ENCODE data around the gene PROS1. TPM values are rescaled to one million over a fixed set of nuclear protein-coding genes. Genes with fewer than 3 reads are reported as not detected.
"Not testable (repeated sequence)": the region's sequence is repeated elsewhere in the genome, so short reads cannot be mapped to it uniquely, and the experiment has no call there.

The PROS1 gene
- total and polyA plus RNA-seq, 3 donors from 2014 or later = 14.3 to 28.4 (median 17.0) TPM

- 74 to 80% methylated on average over 2 of the region's 2 CpGs for WGBS, 2 donors
- intact Hi-C loops (cut with DNase I; ENCODE audit: low total_unique reads) = no loop called here
- Histone ChIP-seq H3K9me3 (no peaks in the 10 kb centered on the region), H3K4me1 (no peaks in the 10 kb centered on the region), H3K27me3 (no peaks in the 10 kb centered on the region), H3K4me3 (no peak overlapping the region), H3K36me3 (ENCODE audit: low read depth, missing control alignments) (no peaks in the 10 kb centered on the region), H3K27ac (no peak overlapping the region)
- TF ChIP-seq CTCF (IDR thresholded peaks at IDR 0.05) = no peak
- TF ChIP-seq POLR2A (IDR thresholded peaks at IDR 0.05) = no peak
- no peak for DNase-seq
Measured at GRCh38 chr3:93861017-93861416, 112.7 kb downstream of the PROS1 start.

GRCh38 chr3:93855401-93855800, 118.3 kb downstream of the PROS1 start:
- WGBS, 2 donors = 74 to 80% methylated on average over 3 of the region's 3 CpGs
- no peaks in the 10 kb centered on the region for H3K36me3 ChIP-seq (ENCODE audit: low read depth, missing control alignments)

GRCh38 chr3:93852228-93852627, 121.5 kb downstream of the PROS1 start:
- WGBS, 2 donors = 69 to 73% methylated on average over 3 to 7 of the region's 7 CpGs
- H3K36me3 ChIP-seq (ENCODE audit: low read depth, missing control alignments); H3K27ac ChIP-seq; DNase-seq; H3K4me1 ChIP-seq; H3K9me3 ChIP-seq; intact Hi-C loops (cut with DNase I; ENCODE audit: low total_unique reads); H3K27me3 ChIP-seq; H3K4me3 ChIP-seq: not testable (repeated sequence)

More at GRCh38 chr3:93855401-93855800, 118.3 kb downstream of the PROS1 start:
- no peaks in the 10 kb centered on the region for H3K4me1 ChIP-seq
- intact Hi-C loops (cut with DNase I; ENCODE audit: low total_unique reads) = no loop called here
- DNase-seq = no peak
- H3K27me3 ChIP-seq = no peaks in the 10 kb centered on the region
- no peak overlapping the region for H3K4me3 ChIP-seq
- H3K9me3 ChIP-seq = no peaks in the 10 kb centered on the region
- H3K27ac ChIP-seq = no peak overlapping the region
- no peak for TF ChIP-seq CTCF (IDR thresholded peaks at IDR 0.05)
- TF ChIP-seq POLR2A (IDR thresholded peaks at IDR 0.05) = no peak

- no peaks in the 10 kb centered on the region for H3K36me3 ChIP-seq (ENCODE audit: low read depth, missing control alignments)
- H3K27ac ChIP-seq = no peak overlapping the region
- peak; percentile 18 for DNase-seq
- no peaks in the 10 kb centered on the region for H3K27me3 ChIP-seq
- intact Hi-C loops (cut with DNase I; ENCODE audit: low total_unique reads) = no loop called here
- H3K9me3 ChIP-seq = no peaks in the 10 kb centered on the region
- H3K4me1 ChIP-seq = no peaks in the 10 kb centered on the region
- TF ChIP-seq CTCF (IDR thresholded peaks at IDR 0.05) = no peak
- TF ChIP-seq POLR2A (IDR thresholded peaks at IDR 0.05) = no peak
- 45 to 61% methylated on average over 5 of the region's 5 CpGs for WGBS, 2 donors
- H3K4me3 ChIP-seq = no peak overlapping the region
Measured at GRCh38 chr3:93843981-93844380, 129.7 kb downstream of the PROS1 start.

GRCh38 chr3:93839193-93839592, 134.5 kb downstream of the PROS1 start:
- H3K36me3 ChIP-seq (ENCODE audit: low read depth, missing control alignments); intact Hi-C loops (cut with DNase I; ENCODE audit: low total_unique reads); H3K4me3 ChIP-seq; H3K27ac ChIP-seq; H3K27me3 ChIP-seq; DNase-seq; H3K4me1 ChIP-seq; H3K9me3 ChIP-seq: not testable (repeated sequence)
- 43 to 54% methylated on average over 1 of the region's 1 CpG for WGBS, 2 donors

Small RNA genes within 50 kb of the gene (small RNA-seq; reads per million reads assigned to genes)
- gene RF00019 (0 reads per million in 2 donors), gene RNU6-488P (0 reads per million in 2 donors), gene RNU6-511P (0 reads per million in 2 donors)

Other genes with a start within 250 kb of the PROS1 start
- 10 to 100 TPM; 14.9 to 15.4 TPM for gene ARL13B, start 6.3 kb upstream of the PROS1 start, total RNA-seq
- 6.2 TPM for gene ARL13B, start 6.3 kb upstream of the PROS1 start, polyA plus RNA-seq (ENCODE audit: insufficient read depth, low read depth, low replicate concordance)
- not detected for gene STX19, start 54.7 kb upstream of the PROS1 start, total RNA-seq
- 0.29 TPM for gene STX19, start 54.7 kb upstream of the PROS1 start, polyA plus RNA-seq (ENCODE audit: insufficient read depth, low read depth, low replicate concordance)
- gene DHFR2, start 89.0 kb upstream of the PROS1 start, total RNA-seq = 10 to 100 TPM in 1 of 2 donors, 1 to 10 TPM in 1; 9.1 to 10.9 TPM
- 9.3 TPM for gene DHFR2, start 89.0 kb upstream of the PROS1 start, polyA plus RNA-seq (ENCODE audit: insufficient read depth, low read depth, low replicate concordance)
- 10 to 100 TPM; 19.1 to 19.6 TPM for gene NSUN3, start 89.2 kb upstream of the PROS1 start, total RNA-seq
- gene NSUN3, start 89.2 kb upstream of the PROS1 start, polyA plus RNA-seq (ENCODE audit: insufficient read depth, low read depth, low replicate concordance) = 9.3 TPM